IMR-90 (cell line): ENCODE results near the gene NGB. TPM values are rescaled to one million over a fixed set of nuclear protein-coding genes. Genes with fewer than 3 reads are reported as not detected.

Source experiments
- ATAC-seq: fragments of 200-7000 bp; cut with Tn5 transposase; 2 replicates; pipeline ENCODE4 v1.9.1; 2020; ENCODE audit warnings: low read depth, mild to moderate bottlenecking, moderate library complexity
- BruUV-seq: library from RNA; stranded (reverse); fragments of 400-500 nt; replicated peaks from 2 replicates; lab custom pipeline; 2021; lab: Mats Ljungman, UMichigan
- CTCF ChIA-PET: fragments of 300-600 bp; formaldehyde crosslinking; extraction: SDS; loops from one replicate; lab custom pipeline; 2021; ENCODE audit warnings: antibody characterized with exemption; lab: Yijun Ruan, JAX
- POLR2A ChIA-PET: fragments of 300-600 bp; sonication (Branson Sonifier 250); formaldehyde crosslinking; loops from one replicate; lab custom pipeline; 2022; ENCODE audit warnings: antibody characterized with exemption; ENCODE audit not compliant: unreplicated experiment; lab: Charles Lee
- DNase-seq: peaks from one replicate; pipeline ENCODE4 v3.0.0; 2013
- H2AFZ ChIP-seq: replicated peaks from 2 replicates; pipeline ENCODE3; 2013; ENCODE audit warnings: low read length, mild to moderate bottlenecking; ENCODE audit not compliant: poor library complexity
- H2AK5ac ChIP-seq: 2 replicates; pipeline ENCODE4 v1.6.1; 2013; ENCODE audit warnings: low read depth, low read length, inconsistent platforms
- H2AK9ac ChIP-seq: replicated peaks from 2 replicates; pipeline ENCODE3; 2013; ENCODE audit warnings: mild to moderate bottlenecking, low read depth, low read length, moderate library complexity; ENCODE audit not compliant: poor library complexity
- H2BK120ac ChIP-seq: 2 replicates; pipeline ENCODE4 v1.6.1; 2013; ENCODE audit warnings: low read depth, low read length, inconsistent platforms
- H2BK15ac ChIP-seq: 3 replicates; pipeline ENCODE4 v1.6.1; 2013; ENCODE audit warnings: low read depth, low read length, inconsistent platforms
- H2BK20ac ChIP-seq: 2 replicates; pipeline ENCODE4 v1.6.1; 2013; ENCODE audit warnings: low read depth, mild to moderate bottlenecking, inconsistent platforms, low read length, moderate library complexity
- H2BK5ac ChIP-seq: 2 replicates; pipeline ENCODE4 v1.6.1; 2013; ENCODE audit warnings: mild to moderate bottlenecking, low read depth, low read length, inconsistent platforms; ENCODE audit not compliant: poor library complexity, severe bottlenecking
- H3K14ac ChIP-seq: replicated peaks from 2 replicates; pipeline ENCODE4 v1.6.1; 2013; ENCODE audit warnings: low read depth, low read length, inconsistent platforms
- H3K18ac ChIP-seq: 2 replicates; pipeline ENCODE4 v1.6.1; 2013; ENCODE audit warnings: low read depth, low read length, control low read depth
- H3K23ac ChIP-seq: 2 replicates; pipeline ENCODE4 v1.6.1; 2013; ENCODE audit warnings: low read depth, low read length, inconsistent platforms
- H3K27ac ChIP-seq: 2 replicates; pipeline ENCODE4 v1.5.1; 2013; ENCODE audit warnings: mild to moderate bottlenecking, control low read depth, low read length; ENCODE audit not compliant: insufficient read depth
- H3K27me3 ChIP-seq: 2 replicates; pipeline ENCODE4 v1.6.1; 2013; ENCODE audit warnings: low read length; ENCODE audit not compliant: control insufficient read depth, insufficient read depth
- H3K36me3 ChIP-seq: 2 replicates; pipeline ENCODE4 v1.6.1; 2013; ENCODE audit warnings: low read length, mixed read lengths; ENCODE audit not compliant: control insufficient read depth, insufficient read depth
- H3K4ac ChIP-seq: 2 replicates; pipeline ENCODE4 v1.6.1; 2013; ENCODE audit warnings: low read depth, low read length, inconsistent platforms
- H3K4me1 ChIP-seq: 2 replicates; pipeline ENCODE4 v1.6.1; 2013; ENCODE audit warnings: low read length, mixed read lengths; ENCODE audit not compliant: control insufficient read depth, insufficient read depth
- H3K4me2 ChIP-seq: 2 replicates; pipeline ENCODE4 v1.6.1; 2013; ENCODE audit warnings: low read depth, mild to moderate bottlenecking, control low read depth, low read length, moderate library complexity
- H3K4me3 ChIP-seq: 2 replicates; pipeline ENCODE4 v1.5.1; 2013; ENCODE audit warnings: low read depth, mild to moderate bottlenecking, control low read depth, low read length, moderate library complexity; ENCODE audit not compliant: insufficient read depth
- H3K56ac ChIP-seq: 2 replicates; pipeline ENCODE4 v1.6.1; 2013; ENCODE audit warnings: low read length, inconsistent platforms; ENCODE audit not compliant: insufficient read depth; ENCODE audit errors: extremely low read depth
- H3K79me1 ChIP-seq, 2 experiments: 2 replicates each; pipeline ENCODE4 v1.6.1; 2013; ENCODE audit warnings: low read length in 2 of 2, inconsistent platforms in 1 of 2, low read depth in 1 of 2
- H3K9ac ChIP-seq: 2 replicates; pipeline ENCODE4 v1.6.1; 2013; ENCODE audit warnings: low read depth, low read length, control low read depth
- H3K9me1 ChIP-seq: 2 replicates; pipeline ENCODE4 v1.6.1; 2013; ENCODE audit warnings: low read length, inconsistent platforms; ENCODE audit not compliant: insufficient read depth
- H3K9me3 ChIP-seq: 2 replicates; pipeline ENCODE4 v1.6.1; 2013; ENCODE audit warnings: low read length; ENCODE audit not compliant: control insufficient read depth, insufficient read depth
- H4K20me1 ChIP-seq: 2 replicates; pipeline ENCODE4 v1.6.1; 2013; ENCODE audit warnings: low read length, inconsistent platforms; ENCODE audit not compliant: insufficient read depth
- H4K5ac ChIP-seq: 2 replicates; pipeline ENCODE4 v1.6.1; 2013; ENCODE audit warnings: mild to moderate bottlenecking, low read depth, low read length, control low read depth
- H4K8ac ChIP-seq, 2 experiments: 2 replicates each; pipeline ENCODE4 v1.6.1; 2013; ENCODE audit warnings: low read depth in 2 of 2, low read length in 2 of 2, control low read depth in 1 of 2, inconsistent platforms in 1 of 2
- H4K91ac ChIP-seq: 2 replicates; pipeline ENCODE4 v1.6.1; 2013; ENCODE audit warnings: low read depth, low read length, inconsistent platforms; ENCODE audit not compliant: insufficient read depth
- BHLHE40 ChIP-seq: fragments of 150-350 bp; IDR thresholded peaks from 2 replicates; pipeline ENCODE4 v1.6.1; 2016; ENCODE audit warnings: mild to moderate bottlenecking, low read depth, low read length
- ELK1 ChIP-seq: fragments of 150-350 bp; IDR thresholded peaks from 2 replicates; pipeline ENCODE4 v1.6.1; 2016; ENCODE audit warnings: low read depth, mild to moderate bottlenecking, low read length, moderate library complexity, borderline replicate concordance
- MAFK ChIP-seq: IDR thresholded peaks from 2 replicates; pipeline ENCODE4 v1.6.1; 2012; ENCODE audit warnings: low read depth, low read length, improper control_type of control experiment
- MXI1 ChIP-seq: IDR thresholded peaks from 2 replicates; pipeline ENCODE4 v1.6.1; 2012; ENCODE audit warnings: low read depth, mild to moderate bottlenecking, low read length, moderate library complexity, borderline replicate concordance
- NFE2L2 ChIP-seq: fragments of 150-350 bp; IDR thresholded peaks from 2 replicates; pipeline ENCODE4 v1.6.1; 2016; ENCODE audit warnings: low read depth, mild to moderate bottlenecking, low read length
- POLR2A ChIP-seq: IDR thresholded peaks from 2 replicates; pipeline ENCODE4 v1.6.1; 2012; ENCODE audit warnings: mild to moderate bottlenecking, low read depth, low read length
- RCOR1 ChIP-seq: IDR thresholded peaks from 2 replicates; pipeline ENCODE4 v1.6.1; 2012; ENCODE audit warnings: mild to moderate bottlenecking, low read length, improper control_type of control experiment; ENCODE audit not compliant: insufficient replicate concordance
- RFX5 ChIP-seq: IDR thresholded peaks from 2 replicates; pipeline ENCODE4 v1.8.0; 2012; ENCODE audit warnings: low read depth, mild to moderate bottlenecking, low read length, moderate library complexity
- WGBS, 2 experiments: methylation state at CpG; one replicate each; pipeline versions ENCODE4 v1.1.5 to v1.1.7; 2013; ENCODE audit warnings: missing lambda C conversion rate in 2 of 2; ENCODE audit not compliant: insufficient read length in 1 of 2; ENCODE audit errors: extremely low coverage in 2 of 2; 5-methylcytosine and 5-hydroxymethylcytosine counted together
- dilution Hi-C: fragments of 300-500 bp; cut with HindIII; formaldehyde crosslinking; loops from one replicate; pipeline ENCODE4 v1.14.3; 2018; ENCODE audit warnings: low sequenced_read_pairs; ENCODE audit not compliant: unreplicated experiment
- in situ Hi-C: fragments of 300-500 bp; cut with MboI; formaldehyde crosslinking; loops from 3 replicates; pipeline ENCODE4 v1.14.3; 2019; ENCODE audit warnings: low sequenced_read_pairs, inconsistent platforms, mixed read lengths
- intact Hi-C: fragments of 100-400 bp; cut with micrococcal nuclease; formaldehyde crosslinking; loops from 2 replicates; pipeline ENCODE4 v1.10.0; 2022
- polyA plus RNA-seq, 3 experiments: library from polyadenylated mRNA; depleted of rRNA; stranded (reverse); fragments of >200 nt; gene quantifications; 2 replicates each; pipeline ENCODE4 v1.2.3, GENCODE V29; 2012; ENCODE audit warnings: low replicate concordance in 1 of 3
- total RNA-seq: library from RNA; depleted of rRNA; stranded (reverse); fragments of >200 nt; gene quantifications from 2 replicates; pipeline ENCODE4 v1.2.3, GENCODE V29; 2012

Gene NGB
- total and polyA plus RNA-seq, 2 of the 4 experiments (the other 2 are of a cell fraction): not detected

GRCh38 chr14:77253333-77254190, 17.4 kb downstream of the NGB start (continued):
- no peak for TF ChIP-seq MXI1

GRCh38 chr14:77251870-77252269, 19.1 kb downstream of the NGB start:
- no peaks in the 10 kb centered on the region for H4K20me1 ChIP-seq
- ATAC-seq (no peak), DNase-seq (no peak)
- no peaks in the 10 kb centered on the region for H3K36me3 ChIP-seq
- no peaks in the 10 kb centered on the region for H3K79me1 ChIP-seq
- no peak overlapping the region for H3K4me2 ChIP-seq
- H3K14ac ChIP-seq: no peak overlapping the region
- H3K4me3 ChIP-seq: no peak overlapping the region
- H3K27ac ChIP-seq: no peak overlapping the region
- no peak overlapping the region for H2AK5ac ChIP-seq
- no peak overlapping the region for H2BK20ac ChIP-seq
- no peak overlapping the region for H2BK15ac ChIP-seq
- no peak overlapping the region for H2BK5ac ChIP-seq
- CTCF ChIA-PET: no interaction called here
- H4K8ac ChIP-seq: no peak overlapping the region
- no peaks in the 10 kb centered on the region for H3K9me3 ChIP-seq
- no peak overlapping the region for H3K9ac ChIP-seq
- H3K56ac ChIP-seq: no peak overlapping the region
- H3K9me1 ChIP-seq: no peaks in the 10 kb centered on the region
- WGBS, 2 experiments: 78% methylated on average over 3 of the region's 11 CpGs; no CpG with 5 or more reads in 1 of the 2 experiments
- H2AK9ac ChIP-seq: no peak overlapping the region
- no peak overlapping the region for H4K91ac ChIP-seq
- intact Hi-C loops: no loop called here
- no peak overlapping the region for H4K5ac ChIP-seq
- no peak overlapping the region for H3K23ac ChIP-seq
- H2AFZ ChIP-seq: no peak overlapping the region
- dilution Hi-C loops: no loop called here
- H3K27me3 ChIP-seq: peaks cover 10% of the 10 kb centered on the region
- H3K18ac ChIP-seq: no peak overlapping the region
- in situ Hi-C loops: no loop called here
- TF ChIP-seq BHLHE40: no peak
- no peak for TF ChIP-seq MXI1
- TF ChIP-seq POLR2A: no peak
- TF ChIP-seq NFE2L2: no peak
- no peak for TF ChIP-seq ELK1
- TF ChIP-seq RFX5: no peak
- TF ChIP-seq MAFK: no peak
- no peak for TF ChIP-seq RCOR1
- no TSS peak for BruUV-seq
- H2BK120ac ChIP-seq: no peak overlapping the region
- no peak overlapping the region for H3K4ac ChIP-seq
- no peaks in the 10 kb centered on the region for H3K4me1 ChIP-seq
- POLR2A ChIA-PET: no interaction called here
